GM10266 (cell line): Measurements from ENCODE around the gene PLAAT2.

Source experiments
- DNase-seq: peaks from one replicate; pipeline ENCODE4 v3.0.0; 2012; ENCODE audit errors: extremely low spot score
- TF ChIP-seq, protein P1 (sequence below): IDR thresholded peaks from 2 replicates; pipeline ENCODE4 v1.5.1; 2012; ENCODE audit warnings: mild to moderate bottlenecking, low read depth; ENCODE audit not compliant: control insufficient read depth, insufficient read depth; ENCODE audit errors: missing control alignments

The PLAAT2 gene

DNA sequence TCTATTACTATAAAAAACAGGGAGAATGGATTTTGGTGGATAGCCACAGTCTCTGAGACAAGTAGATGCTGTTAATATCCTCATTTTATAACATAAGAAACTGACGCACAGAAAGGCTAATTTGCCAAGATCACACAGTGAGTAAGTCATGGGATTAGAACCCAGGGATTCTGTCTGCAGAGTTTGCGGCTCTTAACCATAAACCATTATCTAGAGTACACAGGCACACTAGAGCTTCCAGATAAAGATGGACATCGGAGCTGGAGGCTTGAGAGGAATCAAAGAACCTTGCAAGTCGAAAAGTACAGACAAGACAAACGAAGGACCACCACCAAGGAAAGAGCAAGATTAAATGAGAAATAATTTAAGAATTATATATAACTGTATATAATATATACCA lies 46.0 kb downstream of the PLAAT2 start:
- TF ChIP-seq, protein P1, sequence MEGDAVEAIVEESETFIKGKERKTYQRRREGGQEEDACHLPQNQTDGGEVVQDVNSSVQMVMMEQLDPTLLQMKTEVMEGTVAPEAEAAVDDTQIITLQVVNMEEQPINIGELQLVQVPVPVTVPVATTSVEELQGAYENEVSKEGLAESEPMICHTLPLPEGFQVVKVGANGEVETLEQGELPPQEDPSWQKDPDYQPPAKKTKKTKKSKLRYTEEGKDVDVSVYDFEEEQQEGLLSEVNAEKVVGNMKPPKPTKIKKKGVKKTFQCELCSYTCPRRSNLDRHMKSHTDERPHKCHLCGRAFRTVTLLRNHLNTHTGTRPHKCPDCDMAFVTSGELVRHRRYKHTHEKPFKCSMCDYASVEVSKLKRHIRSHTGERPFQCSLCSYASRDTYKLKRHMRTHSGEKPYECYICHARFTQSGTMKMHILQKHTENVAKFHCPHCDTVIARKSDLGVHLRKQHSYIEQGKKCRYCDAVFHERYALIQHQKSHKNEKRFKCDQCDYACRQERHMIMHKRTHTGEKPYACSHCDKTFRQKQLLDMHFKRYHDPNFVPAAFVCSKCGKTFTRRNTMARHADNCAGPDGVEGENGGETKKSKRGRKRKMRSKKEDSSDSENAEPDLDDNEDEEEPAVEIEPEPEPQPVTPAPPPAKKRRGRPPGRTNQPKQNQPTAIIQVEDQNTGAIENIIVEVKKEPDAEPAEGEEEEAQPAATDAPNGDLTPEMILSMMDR: no peak
- no peak for DNase-seq

DNA sequence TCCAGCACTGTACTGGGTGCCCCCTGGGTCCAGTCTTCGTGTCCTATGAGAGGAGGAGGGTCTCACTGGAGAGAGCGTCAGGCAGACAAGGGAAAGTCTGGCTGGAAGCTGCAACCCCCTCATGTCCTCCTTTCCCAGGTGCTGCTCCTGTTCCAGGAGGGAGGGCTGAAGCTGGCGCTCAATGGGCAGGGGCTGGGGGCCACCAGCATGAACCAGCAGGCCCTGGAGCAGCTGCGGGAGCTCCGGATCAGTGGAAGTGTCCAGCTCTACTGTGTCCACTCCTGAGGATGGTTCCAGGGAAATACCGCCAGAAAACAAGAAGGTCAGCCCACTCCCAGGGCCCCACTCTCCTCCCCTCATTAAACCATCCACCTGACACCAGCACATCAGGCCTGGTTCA lies 47.1 kb downstream of the PLAAT2 start:
- no peak for DNase-seq
- TF ChIP-seq, protein P1: no peak

DNA sequence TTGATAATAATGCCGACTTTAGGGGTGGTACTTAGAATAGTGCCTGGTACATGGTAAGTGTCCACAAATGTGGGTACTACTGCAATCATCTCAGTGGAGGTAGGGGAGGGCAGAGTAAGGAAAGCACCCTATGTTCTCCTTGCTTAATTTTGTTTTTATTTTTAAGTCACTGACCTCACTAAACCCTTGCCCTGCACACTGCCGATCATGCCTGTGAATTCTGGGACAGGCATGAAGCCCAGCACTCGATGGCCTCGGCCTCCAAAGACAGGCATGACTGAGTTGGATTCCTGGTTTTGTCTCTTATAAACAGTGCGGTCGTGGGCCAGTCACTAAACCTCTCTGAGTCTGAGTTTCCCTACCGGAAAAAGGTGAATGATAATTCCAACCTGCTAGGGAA lies 50.4 kb downstream of the PLAAT2 start:
- TF ChIP-seq, protein P1: no peak
- no peak for DNase-seq

DNA sequence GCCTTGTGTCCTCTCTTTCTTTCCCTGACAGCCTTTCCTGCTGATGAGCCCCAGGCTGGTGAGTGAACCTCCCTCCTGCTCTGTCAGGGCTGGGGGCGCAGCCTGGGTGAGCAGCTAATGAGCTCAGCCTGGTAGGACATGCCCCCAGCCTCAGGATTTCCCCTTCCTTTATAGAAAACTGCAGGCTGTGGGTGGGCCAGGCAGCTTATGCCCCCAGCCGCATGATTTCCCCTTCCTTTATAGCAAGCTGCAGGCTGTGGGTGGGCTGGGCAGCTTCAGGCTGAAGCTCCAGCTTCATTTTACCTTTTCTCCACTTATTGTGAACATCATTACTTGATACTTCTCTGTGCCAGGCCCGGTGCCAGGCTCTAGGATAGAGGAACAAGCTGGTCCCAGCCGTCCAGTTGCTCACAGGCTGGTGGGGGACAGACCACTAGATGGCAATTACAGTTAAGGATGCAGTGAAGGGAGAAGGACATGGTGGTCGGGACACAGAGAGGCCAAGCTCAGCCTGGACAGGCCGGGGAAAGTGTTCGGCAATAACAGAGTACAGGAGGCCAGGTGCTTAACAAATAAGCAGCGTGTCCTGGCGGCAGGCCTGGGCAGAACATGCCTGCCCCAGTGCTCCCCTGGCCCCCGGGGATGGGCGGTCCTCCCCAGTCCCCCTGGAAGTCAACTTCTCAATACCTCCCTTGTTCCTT lies 52.0 kb downstream of the PLAAT2 start:
- TF ChIP-seq, protein P1: no peak
- DNase-seq: no peak

DNA sequence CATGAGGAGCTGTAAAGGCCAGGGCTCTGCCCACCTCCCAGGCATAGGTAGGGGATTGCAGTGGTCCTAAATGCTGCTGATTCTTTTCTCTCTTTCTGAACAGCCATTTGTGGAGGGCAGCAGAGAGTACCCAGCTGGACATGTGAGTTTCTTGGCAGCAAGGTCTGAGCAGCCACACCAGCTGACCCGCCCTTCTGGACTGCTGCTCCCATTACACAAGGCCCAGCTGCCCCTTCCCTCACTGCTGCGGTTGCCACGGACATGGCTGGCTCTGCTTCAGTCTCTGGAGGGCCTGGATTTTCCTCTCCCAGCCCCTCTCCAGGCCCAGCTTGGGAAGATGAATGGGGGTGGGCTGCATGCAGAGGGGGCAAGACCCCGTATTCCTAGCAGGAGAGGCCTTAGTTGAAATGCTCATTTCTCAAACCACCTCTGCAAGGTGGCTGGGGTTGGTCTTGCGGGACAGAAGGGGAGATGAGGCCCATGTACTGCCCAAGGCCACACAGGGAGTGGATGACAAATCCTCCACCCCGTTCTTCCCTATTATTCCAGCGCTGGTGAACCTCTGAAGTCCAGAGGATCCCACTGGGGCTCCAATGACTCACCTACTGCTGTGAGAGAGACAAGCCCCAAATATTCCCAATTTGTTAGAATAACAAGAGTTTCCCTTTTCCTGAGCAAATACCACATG lies 52.7 kb downstream of the PLAAT2 start:
- DNase-seq: no peak
- TF ChIP-seq, protein P1: no peak

DNA sequence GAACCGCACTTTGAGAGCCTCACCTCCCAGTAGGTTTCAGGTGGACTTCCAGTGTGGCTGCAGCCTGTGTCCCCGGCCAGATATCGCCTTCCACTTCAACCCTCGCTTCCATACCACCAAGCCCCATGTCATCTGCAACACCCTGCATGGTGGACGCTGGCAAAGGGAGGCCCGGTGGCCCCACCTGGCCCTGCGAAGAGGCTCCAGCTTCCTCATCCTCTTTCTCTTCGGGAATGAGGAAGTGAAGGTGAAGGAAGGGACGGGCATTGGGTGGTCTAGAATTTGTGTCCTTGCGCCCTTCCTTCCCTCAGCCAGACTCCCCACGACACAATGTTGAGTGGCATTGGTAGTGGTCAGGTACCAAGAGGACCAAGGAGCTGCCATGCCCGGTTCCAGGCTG lies 54.4 kb downstream of the PLAAT2 start:
- TF ChIP-seq, protein P1: no peak
- DNase-seq: no peak

DNA sequence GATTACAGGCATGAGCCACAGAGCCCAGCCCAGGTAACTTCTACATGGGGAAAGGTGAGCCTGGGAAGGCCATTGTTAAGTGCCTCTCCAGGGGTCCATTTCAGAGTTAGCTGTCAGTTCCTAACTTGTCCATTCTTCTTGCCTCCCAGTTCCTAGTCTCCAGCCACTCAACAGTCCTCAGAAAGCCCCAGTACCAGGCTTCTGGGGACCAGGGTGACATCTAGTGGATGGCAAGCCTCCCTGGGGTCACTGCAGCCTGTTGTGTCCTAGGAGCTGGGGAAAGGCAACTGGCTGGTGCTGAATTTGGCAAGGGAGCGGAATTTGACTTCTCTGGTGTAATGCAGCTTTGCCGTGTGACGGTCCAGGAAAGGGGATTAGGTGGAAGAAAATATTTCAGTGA lies 55.2 kb downstream of the PLAAT2 start:
- TF ChIP-seq, protein P1: peak; percentile 47

More for the DNA sequence above, 55.2 kb downstream of the PLAAT2 start:
- DNase-seq: no peak
